Activated T-helper 1 cell treated with anti-CD3 and anti-CD28 coated beads, Interleukin-12 subunit alpha, Interleukin-12 subunit beta, Interleukin-2, Interleukin-4 antibody, amounts not matched to agents 30 ng/mL and 10 ng/mL and 1 ng/mL, durations not matched to agents 14 hours and 24 hours and 36 hours (primary cell): ENCODE results near the gene NBPF9. TPM values are rescaled to one million over a fixed set of nuclear protein-coding genes. Genes with fewer than 3 reads are reported as not detected.
"Not testable (repeated sequence)": the region's sequence is repeated elsewhere in the genome, so short reads cannot be mapped to it uniquely, and the experiment has no call there.

Experiments
- DNase-seq: peaks from one replicate; pipeline ENCODE4 v3.0.0; 2021; ENCODE audit warnings: low spot score
- H3K27ac Mint-ChIP-seq: one replicate; pipeline ENCODE4 v1.8.0; 2021; ENCODE audit warnings: mild to moderate bottlenecking, mixed read lengths
- H3K27me3 Mint-ChIP-seq: one replicate; pipeline ENCODE4 v1.8.0; 2022; ENCODE audit warnings: mild to moderate bottlenecking, moderate library complexity, mixed read lengths; ENCODE audit not compliant: insufficient read depth
- H3K36me3 Mint-ChIP-seq: one replicate; pipeline ENCODE4 v1.8.0; 2021; ENCODE audit warnings: low read depth, mixed read lengths
- H3K4me1 Mint-ChIP-seq: one replicate; pipeline ENCODE4 v1.8.0; 2021; ENCODE audit warnings: low read depth, mixed read lengths
- H3K4me3 Mint-ChIP-seq: one replicate; pipeline ENCODE4 v1.8.0; 2021; ENCODE audit warnings: mild to moderate bottlenecking, moderate library complexity, mixed read lengths
- H3K9me3 Mint-ChIP-seq: one replicate; pipeline ENCODE4 v1.8.0; 2021; ENCODE audit warnings: mixed read lengths
- intact Hi-C: fragments of 100-400 bp; cut with micrococcal nuclease; formaldehyde crosslinking; loops from one replicate; pipeline ENCODE4 v1.15.1; 2024
- total RNA-seq: library from RNA; stranded (reverse); gene quantifications from 2 replicates; pipeline ENCODE4 v1.2.3, GENCODE V29; 2022

Gene NBPF9
- total RNA-seq, 1 donor from 2014 or later: 24.8 TPM

DNA sequence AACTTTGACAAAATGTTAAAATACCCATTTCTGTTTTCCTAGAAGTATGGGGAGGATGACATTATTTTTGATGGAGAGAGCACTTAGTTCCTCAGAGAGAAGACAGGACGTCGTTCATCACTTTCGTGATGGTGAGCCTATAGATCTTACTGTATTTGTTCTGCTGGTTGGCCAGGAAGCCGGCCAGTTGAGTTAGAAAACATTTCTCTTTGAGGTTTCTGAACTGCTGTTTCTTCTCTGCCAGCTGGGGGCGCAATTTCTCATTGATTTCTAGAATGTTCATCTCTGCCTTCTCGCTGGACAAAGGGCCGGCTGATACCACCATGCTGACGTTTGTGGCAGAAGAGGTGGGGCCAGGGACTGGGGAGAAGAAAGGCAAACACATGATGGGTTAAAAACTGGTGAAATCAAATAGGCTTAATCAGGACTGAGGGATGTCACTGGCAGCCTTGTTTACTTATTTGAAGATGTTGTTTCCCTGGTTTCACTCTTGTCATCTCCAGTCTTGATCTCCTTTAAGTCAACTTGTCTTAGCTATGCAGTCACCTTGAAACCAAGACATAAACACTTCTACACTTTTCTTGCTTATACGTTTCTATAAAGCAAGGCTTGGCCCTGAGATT lies 27.7 kb downstream of the NBPF9 start:
- intact Hi-C loops, H3K27me3 Mint-ChIP-seq, H3K9me3 Mint-ChIP-seq, H3K4me3 Mint-ChIP-seq, H3K27ac Mint-ChIP-seq, DNase-seq, H3K36me3 Mint-ChIP-seq, H3K4me1 Mint-ChIP-seq: not testable (repeated sequence)

DNA sequence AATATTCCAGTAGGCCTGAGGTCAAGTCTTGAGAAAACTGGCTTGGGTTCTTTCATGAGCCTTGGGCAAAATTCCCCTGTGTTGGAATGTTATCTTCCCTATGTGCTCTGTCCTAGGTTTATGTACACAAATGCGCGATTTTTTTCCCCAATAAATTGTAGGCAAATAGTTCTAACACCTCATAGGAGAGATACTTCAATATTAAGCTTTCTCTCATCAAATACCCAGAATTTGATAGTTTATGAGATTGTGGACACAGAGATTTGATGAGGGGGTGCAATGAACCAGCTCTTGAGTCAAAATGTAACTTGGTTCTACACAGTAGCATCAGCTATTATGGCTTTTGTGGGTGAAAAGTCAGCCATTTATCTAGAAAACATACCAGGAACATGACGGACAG lies 38.7 kb downstream of the NBPF9 start:
- peaks cover 11% of the 10 kb centered on the region for H3K36me3 Mint-ChIP-seq

DNA sequence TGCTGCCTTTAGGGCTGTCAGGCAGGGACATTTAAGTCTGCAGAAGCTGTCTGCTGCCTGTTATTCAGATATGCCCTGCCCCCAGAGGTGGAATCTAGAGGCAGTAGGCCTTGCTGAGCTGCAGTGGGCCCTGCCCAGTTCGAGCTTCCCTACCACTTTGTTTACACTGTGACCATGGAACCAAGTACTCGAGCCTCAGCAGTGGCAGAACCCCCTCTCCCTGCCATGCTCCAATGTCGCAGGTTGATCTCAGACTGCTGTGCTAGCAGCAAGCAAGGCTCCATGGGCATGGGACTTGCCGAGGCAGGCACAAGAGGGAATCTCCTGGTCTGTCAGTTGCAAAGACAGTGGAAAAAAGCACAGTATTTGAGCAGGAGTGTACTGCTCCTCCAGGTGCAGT lies 60.3 kb downstream of the NBPF9 start:
- H3K4me1 Mint-ChIP-seq, H3K27ac Mint-ChIP-seq, DNase-seq, H3K27me3 Mint-ChIP-seq, intact Hi-C loops, H3K9me3 Mint-ChIP-seq, H3K36me3 Mint-ChIP-seq, H3K4me3 Mint-ChIP-seq: not testable (repeated sequence)

More for the DNA sequence above, 38.7 kb downstream of the NBPF9 start:
- H3K4me3 Mint-ChIP-seq, H3K9me3 Mint-ChIP-seq, H3K27ac Mint-ChIP-seq, H3K27me3 Mint-ChIP-seq, intact Hi-C loops, H3K4me1 Mint-ChIP-seq, DNase-seq: not testable (repeated sequence)

DNA sequence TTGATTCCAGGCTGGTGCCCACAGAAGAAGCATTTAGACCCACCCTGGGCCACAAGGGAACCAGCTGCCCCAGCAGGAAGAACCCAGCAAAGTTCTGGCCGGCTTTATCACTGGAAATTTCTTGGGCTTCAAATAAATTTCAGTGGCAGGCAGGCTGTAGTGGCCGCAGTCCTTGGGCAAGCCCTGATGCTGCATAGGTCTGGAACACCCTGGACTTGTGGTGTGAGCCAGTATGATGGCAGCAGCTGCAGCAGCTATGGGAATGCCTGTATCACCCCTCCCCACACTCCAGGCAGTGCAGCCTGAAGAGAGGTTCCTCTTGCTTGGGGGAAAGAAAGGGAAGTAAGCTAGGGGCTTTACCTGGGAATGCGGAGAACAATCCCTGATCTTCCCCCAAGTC lies 69.4 kb downstream of the NBPF9 start:
- not testable (repeated sequence) for H3K4me3 Mint-ChIP-seq

DNA sequence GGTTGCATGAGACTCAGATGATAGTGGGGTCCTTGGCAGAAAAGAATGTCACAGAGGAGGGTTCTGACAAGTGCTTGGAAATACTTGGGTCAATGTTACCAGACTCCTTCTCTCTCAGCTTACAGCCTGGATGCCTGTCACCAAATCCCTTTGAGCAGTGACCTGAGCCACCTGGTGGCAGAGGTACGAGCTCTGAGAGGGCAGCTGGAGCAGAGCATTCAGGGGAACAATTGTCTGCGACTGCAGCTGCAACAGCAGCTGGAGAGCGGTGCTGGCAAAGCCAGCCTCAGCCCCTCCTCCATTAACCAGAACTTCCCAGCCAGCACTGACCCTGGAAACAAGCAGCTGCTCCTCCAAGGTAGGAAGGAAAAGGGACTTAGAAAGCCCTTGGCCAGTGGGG lies 79.0 kb downstream of the NBPF9 start:
- H3K4me3 Mint-ChIP-seq, intact Hi-C loops, H3K36me3 Mint-ChIP-seq, H3K9me3 Mint-ChIP-seq, H3K27me3 Mint-ChIP-seq, H3K27ac Mint-ChIP-seq, DNase-seq, H3K4me1 Mint-ChIP-seq: not testable (repeated sequence)

More for the DNA sequence above, 69.4 kb downstream of the NBPF9 start:
- DNase-seq, H3K27ac Mint-ChIP-seq, H3K36me3 Mint-ChIP-seq, H3K4me1 Mint-ChIP-seq, intact Hi-C loops, H3K9me3 Mint-ChIP-seq, H3K27me3 Mint-ChIP-seq: not testable (repeated sequence)

DNA sequence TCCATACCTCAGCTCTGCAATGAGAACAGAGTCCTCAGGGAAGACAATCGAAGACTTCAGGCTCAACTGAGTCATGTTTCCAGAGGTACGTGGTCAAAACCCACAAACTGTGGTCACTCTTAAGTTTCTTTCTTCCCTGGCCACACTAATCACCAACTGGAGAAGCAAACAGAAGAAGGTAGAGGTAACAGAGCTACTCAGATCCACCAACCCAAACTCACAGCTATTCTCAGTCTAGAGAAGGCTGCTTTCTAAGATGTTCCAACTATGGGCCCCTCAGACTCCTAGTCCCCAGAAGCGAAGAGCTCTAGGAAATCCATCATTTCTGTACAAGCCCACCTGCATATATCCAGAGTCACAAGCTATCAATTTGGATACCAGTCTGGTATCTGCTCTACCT lies 84.8 kb downstream of the NBPF9 start:
- H3K9me3 Mint-ChIP-seq, H3K36me3 Mint-ChIP-seq, H3K27me3 Mint-ChIP-seq, intact Hi-C loops, H3K4me1 Mint-ChIP-seq, H3K27ac Mint-ChIP-seq, H3K4me3 Mint-ChIP-seq, DNase-seq: not testable (repeated sequence)

DNA sequence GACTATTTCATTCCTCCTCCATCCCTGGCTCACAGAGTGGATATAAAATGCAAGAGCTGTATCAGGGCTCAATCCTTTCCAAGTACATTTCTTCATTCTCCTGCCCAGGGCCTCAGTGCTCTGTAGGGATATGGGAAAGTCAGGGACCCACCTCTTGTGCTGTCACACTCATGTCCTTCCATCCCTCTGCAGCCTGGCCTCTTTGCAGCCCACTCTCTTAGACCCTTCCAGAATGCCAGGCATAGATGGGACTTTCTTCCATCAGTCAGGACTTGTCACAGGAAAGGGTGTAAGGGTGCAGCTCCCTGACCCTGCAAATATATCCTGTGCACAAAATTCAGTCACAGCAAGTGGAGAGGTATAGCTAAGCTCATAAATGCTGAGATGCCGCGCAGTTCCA lies 86.7 kb downstream of the NBPF9 start:
- H3K27ac Mint-ChIP-seq, intact Hi-C loops, H3K36me3 Mint-ChIP-seq, DNase-seq, H3K4me1 Mint-ChIP-seq, H3K4me3 Mint-ChIP-seq, H3K27me3 Mint-ChIP-seq, H3K9me3 Mint-ChIP-seq: not testable (repeated sequence)

DNA sequence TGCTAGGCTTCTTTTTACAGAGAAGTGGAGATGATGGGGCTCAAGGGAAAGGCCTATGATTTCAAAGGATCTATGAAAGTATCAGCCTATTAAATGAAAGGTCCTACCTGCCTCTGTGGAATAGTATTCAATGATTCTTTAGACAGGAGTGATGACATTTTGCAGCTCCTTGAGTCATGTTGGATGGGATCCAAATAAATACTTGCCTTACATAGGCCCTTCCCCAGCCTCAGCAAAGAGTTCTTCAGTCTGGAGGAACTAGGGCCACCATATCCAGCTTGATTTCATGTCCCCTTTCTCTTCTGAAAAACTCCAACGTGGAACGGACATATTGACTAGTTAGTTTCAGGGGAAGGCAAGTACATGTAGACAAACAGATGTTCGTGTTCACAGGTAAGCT lies 87.8 kb downstream of the NBPF9 start:
- not testable (repeated sequence) for H3K4me3 Mint-ChIP-seq, H3K9me3 Mint-ChIP-seq

DNA sequence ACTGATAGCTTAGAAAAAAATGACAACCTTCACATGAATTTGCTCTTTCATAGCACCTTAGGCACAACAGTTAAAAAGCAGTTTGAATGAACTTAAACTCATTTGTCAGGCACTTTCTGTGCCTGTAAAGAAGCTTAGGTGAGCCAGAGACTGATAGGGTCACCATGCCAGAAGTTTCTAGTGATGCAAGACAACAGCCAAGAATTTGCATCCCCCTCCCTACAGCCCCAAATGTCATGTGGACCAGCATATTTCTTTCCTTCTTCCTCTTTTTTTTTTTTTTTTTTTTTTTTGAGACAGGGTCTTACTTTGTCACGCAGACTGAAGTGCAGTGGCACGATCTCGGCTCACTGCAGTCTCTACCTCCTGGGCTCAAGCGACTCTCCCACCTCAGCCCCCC lies 89.8 kb downstream of the NBPF9 start:
- H3K27ac Mint-ChIP-seq, H3K9me3 Mint-ChIP-seq, H3K36me3 Mint-ChIP-seq: not testable (repeated sequence)

More for the DNA sequence above, 87.8 kb downstream of the NBPF9 start:
- intact Hi-C loops, H3K36me3 Mint-ChIP-seq, H3K27ac Mint-ChIP-seq, DNase-seq, H3K27me3 Mint-ChIP-seq, H3K4me1 Mint-ChIP-seq: not testable (repeated sequence)

DNA sequence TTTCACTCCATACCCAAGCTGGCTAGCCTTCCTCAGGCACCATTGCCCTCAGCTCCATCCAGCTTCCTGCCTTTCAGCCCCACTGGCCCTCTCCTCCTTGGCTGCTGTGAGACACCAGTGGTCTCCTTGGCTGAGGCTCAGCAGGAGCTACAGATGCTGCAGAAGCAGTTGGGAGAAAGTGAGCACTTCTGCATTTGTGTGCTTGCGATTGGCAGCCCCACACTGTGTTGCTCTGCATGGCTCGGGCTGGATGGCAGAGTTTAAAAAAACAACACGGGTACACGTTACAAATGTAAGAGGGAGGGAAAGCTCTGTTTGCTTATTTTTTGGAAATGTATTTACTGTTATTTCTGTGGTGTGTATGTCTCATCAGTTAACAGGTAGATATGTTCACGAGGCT lies 90.8 kb downstream of the NBPF9 start:
- H3K4me3 Mint-ChIP-seq, DNase-seq, intact Hi-C loops, H3K9me3 Mint-ChIP-seq, H3K27ac Mint-ChIP-seq, H3K27me3 Mint-ChIP-seq, H3K4me1 Mint-ChIP-seq, H3K36me3 Mint-ChIP-seq: not testable (repeated sequence)

More for the DNA sequence above, 89.8 kb downstream of the NBPF9 start:
- H3K4me3 Mint-ChIP-seq, DNase-seq, intact Hi-C loops, H3K4me1 Mint-ChIP-seq, H3K27me3 Mint-ChIP-seq: not testable (repeated sequence)

DNA sequence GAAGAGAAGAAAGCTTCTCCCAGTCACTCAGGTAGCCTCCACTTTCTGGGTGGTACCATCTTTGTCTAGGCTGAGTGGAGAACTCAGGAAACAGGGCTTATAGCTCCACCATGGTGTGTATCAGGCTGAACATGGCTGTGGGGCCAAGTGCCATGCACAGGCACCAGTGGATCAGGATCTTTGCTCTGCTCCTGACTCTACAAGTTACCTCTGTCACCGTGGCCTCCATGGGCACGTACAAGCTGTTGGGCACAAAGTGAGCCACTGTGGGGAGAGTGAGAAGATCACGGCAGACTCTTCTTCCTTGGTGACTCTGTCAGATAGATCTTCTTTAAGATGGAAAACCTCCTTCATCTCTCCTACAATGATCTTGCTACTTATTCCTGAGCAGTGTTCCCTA lies 93.6 kb downstream of the NBPF9 start:
- intact Hi-C loops, H3K36me3 Mint-ChIP-seq, H3K27me3 Mint-ChIP-seq, DNase-seq, H3K4me1 Mint-ChIP-seq, H3K27ac Mint-ChIP-seq, H3K4me3 Mint-ChIP-seq, H3K9me3 Mint-ChIP-seq: not testable (repeated sequence)

DNA sequence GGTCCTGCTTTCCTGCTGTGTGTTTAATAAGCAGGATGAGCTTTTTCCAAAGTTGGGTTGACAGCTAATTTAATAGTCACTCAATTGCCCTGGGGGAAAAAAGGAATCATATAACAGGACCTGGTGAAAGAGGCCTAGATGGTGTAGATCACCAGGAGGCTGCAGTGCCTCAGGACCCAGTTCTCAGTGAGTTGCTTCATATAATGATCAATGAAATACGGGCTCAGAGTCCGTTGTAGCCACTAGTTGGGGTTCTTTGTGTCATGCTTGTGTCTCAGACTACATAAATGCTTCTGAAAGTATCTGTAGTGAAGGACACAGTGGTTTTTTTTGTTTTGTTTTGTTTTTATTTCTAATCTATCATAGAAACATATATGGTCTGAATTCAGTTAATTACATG lies 94.6 kb downstream of the NBPF9 start:
- H3K4me3 Mint-ChIP-seq, intact Hi-C loops, H3K36me3 Mint-ChIP-seq, DNase-seq, H3K9me3 Mint-ChIP-seq, H3K27ac Mint-ChIP-seq, H3K27me3 Mint-ChIP-seq, H3K4me1 Mint-ChIP-seq: not testable (repeated sequence)

DNA sequence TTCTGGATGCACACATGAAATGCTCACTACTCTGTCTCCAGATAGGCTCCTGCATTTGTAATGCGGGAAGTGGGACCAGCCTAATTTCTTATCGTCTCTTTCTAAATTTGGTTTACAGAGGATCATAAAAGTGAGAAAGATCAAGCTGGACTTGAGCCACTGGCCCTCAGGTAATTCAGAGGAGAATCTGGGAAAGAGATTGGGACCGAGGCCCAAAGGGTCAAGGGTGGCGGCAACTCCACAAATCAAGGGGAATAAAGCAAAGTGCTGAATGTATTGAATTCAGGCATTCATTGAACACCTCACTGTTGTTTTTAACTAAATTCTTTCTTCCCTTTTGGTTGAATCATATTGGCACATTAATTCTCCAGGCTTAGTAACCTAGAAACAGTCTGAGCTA lies 95.0 kb downstream of the NBPF9 start:
- H3K4me1 Mint-ChIP-seq, H3K9me3 Mint-ChIP-seq, H3K36me3 Mint-ChIP-seq, intact Hi-C loops, DNase-seq, H3K27me3 Mint-ChIP-seq, H3K4me3 Mint-ChIP-seq, H3K27ac Mint-ChIP-seq: not testable (repeated sequence)
